ENCODE data around the gene NFIX. TPM values are rescaled to one million over a fixed set of nuclear protein-coding genes. Genes with fewer than 3 reads are reported as not detected.

Gene NFIX
- total and polyA plus RNA-seq, 9 of the 15 experiments (the other 6 are each of a cell fraction or from before 2014, with no cell fraction given), result 0.28 to 26.8 (median 5.4) TPM

GRCh38 chr19:13116282-13117175 is 121.3 kb downstream of the NFIX start, which contains the start of gene TRMT1 (continued):
- peak; percentile 65; the same call in 1 of the 2 replicates for TF ChIP-seq TCF7 (IDR thresholded peaks at IDR 0.05; ENCODE audit: borderline replicate concordance)
- TF ChIP-seq SIN3B (IDR thresholded peaks at IDR 0.05; ENCODE audit: low read depth), result peak; percentile 99
- 0 out of 2 replicates have a peak, but pooled peaks have one; percentile 34 for TF ChIP-seq ZBTB43 (CRISPR knock-in tag; IDR thresholded peaks at IDR 0.05)
- peak; percentile 30; the same call in 1 of the 2 replicates for TF ChIP-seq EP300 (IDR thresholded peaks at IDR 0.05; ENCODE audit: low read length)
- no peak for TF ChIP-seq CBFA2T3 (IDR thresholded peaks at IDR 0.05)
- peak; percentile 97 for TF ChIP-seq ZFP36 (IDR thresholded peaks at IDR 0.05; ENCODE audit: low read depth, low read length, partially characterized antibody)
- peak; percentile 48; the same call in 1 of the 2 replicates for TF ChIP-seq JUND (IDR thresholded peaks at IDR 0.05; ENCODE audit: borderline replicate concordance, low read depth, low read length)
- TF ChIP-seq JUND (tag; IDR thresholded peaks at IDR 0.05; ENCODE audit: borderline replicate concordance, low read depth, low read length), result peak; percentile 72; the same call in 2 of the 3 replicates
- TF ChIP-seq MITF (IDR thresholded peaks at IDR 0.05), result peak; percentile 30; the same call in 1 of the 2 replicates
- peak; percentile 50 for TF ChIP-seq PKNOX1 (IDR thresholded peaks at IDR 0.05)
- peak; percentile 97 for TF ChIP-seq ADNP (tag; IDR thresholded peaks at IDR 0.05)
- no peak for TF ChIP-seq ZNF551 (CRISPR knock-in tag; IDR thresholded peaks at IDR 0.05)
- no peak for TF ChIP-seq STAT5B (CRISPR knock-in tag; IDR thresholded peaks at IDR 0.05)
- peak; percentile 82 for TF ChIP-seq MEIS2 (IDR thresholded peaks at IDR 0.05; ENCODE audit: partially characterized antibody)
- peak; percentile 93 for TF ChIP-seq EP400 (IDR thresholded peaks at IDR 0.05)
- TF ChIP-seq, protein P1, sequence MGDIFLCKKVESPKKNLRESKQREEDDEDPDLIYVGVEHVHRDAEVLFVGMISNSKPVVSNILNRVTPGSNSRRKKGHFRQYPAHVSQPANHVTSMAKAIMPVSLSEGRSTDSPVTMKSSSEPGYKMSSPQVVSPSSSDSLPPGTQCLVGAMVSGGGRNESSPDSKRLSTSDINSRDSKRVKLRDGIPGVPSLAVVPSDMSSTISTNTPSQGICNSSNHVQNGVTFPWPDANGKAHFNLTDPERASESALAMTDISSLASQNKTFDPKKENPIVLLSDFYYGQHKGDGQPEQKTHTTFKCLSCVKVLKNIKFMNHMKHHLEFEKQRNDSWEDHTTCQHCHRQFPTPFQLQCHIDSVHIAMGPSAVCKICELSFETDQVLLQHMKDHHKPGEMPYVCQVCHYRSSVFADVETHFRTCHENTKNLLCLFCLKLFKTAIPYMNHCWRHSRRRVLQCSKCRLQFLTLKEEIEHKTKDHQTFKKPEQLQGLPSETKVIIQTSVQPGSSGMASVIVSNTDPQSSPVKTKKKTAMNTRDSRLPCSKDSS (IDR thresholded peaks at IDR 0.05; ENCODE audit: low read depth, partially characterized antibody), result no peak
- TF ChIP-seq, protein P2, sequence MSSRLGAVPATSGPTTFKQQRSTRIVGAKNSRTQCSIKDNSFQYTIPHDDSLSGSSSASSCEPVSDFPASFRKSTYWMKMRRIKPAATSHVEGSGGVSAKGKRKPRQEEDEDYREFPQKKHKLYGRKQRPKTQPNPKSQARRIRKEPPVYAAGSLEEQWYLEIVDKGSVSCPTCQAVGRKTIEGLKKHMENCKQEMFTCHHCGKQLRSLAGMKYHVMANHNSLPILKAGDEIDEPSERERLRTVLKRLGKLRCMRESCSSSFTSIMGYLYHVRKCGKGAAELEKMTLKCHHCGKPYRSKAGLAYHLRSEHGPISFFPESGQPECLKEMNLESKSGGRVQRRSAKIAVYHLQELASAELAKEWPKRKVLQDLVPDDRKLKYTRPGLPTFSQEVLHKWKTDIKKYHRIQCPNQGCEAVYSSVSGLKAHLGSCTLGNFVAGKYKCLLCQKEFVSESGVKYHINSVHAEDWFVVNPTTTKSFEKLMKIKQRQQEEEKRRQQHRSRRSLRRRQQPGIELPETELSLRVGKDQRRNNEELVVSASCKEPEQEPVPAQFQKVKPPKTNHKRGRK (tag; IDR thresholded peaks at IDR 0.05), result no peak
- no peak for TF ChIP-seq BRCA1 (IDR thresholded peaks at IDR 0.05)
- no peak for TF ChIP-seq BRCA1 (CRISPR knock-in tag; IDR thresholded peaks at IDR 0.05)
- TF ChIP-seq SMARCA5 (IDR thresholded peaks at IDR 0.05), result peak; percentile 96
- TF ChIP-seq FOXK1 (CRISPR knock-in tag; IDR thresholded peaks at IDR 0.05; ENCODE audit: borderline replicate concordance), result peak; percentile 58; the same call in 1 of the 2 replicates
- no peak for TF ChIP-seq TSC22D4 (tag; IDR thresholded peaks at IDR 0.05)
